ENCODE data around the gene RHOF. TPM values are rescaled to one million over a fixed set of nuclear protein-coding genes. Genes with fewer than 3 reads are reported as not detected.

Gene RHOF
- total and polyA plus RNA-seq, 2 of the 13 experiments (the other 11 are each of a cell fraction or from before 2014, with no cell fraction given) = 14.6 to 32.2 TPM

GRCh38 chr12:121786440-121786825 is 7.1 kb downstream of the RHOF start (continued):
- TF ChIP-seq KIAA2018 (CRISPR knock-in tag; IDR thresholded peaks at IDR 0.05; ENCODE audit: borderline replicate concordance) = no peak
- TF ChIP-seq ARID5B (CRISPR knock-in tag; IDR thresholded peaks at IDR 0.05) = 0 out of 2 replicates have a peak, but pooled peaks have one; percentile 25
- TF ChIP-seq NPAS2 (CRISPR knock-in tag; IDR thresholded peaks at IDR 0.05; ENCODE audit: borderline replicate concordance) = no peak
- no peak for TF ChIP-seq NFE2L2 (IDR thresholded peaks at IDR 0.05; ENCODE audit: low read length)
- TF ChIP-seq ZIK1 (CRISPR knock-in tag; IDR thresholded peaks at IDR 0.05; ENCODE audit: borderline replicate concordance, low read depth) = no peak
- TF ChIP-seq HOXA5 (CRISPR knock-in tag; IDR thresholded peaks at IDR 0.05) = no peak
- TF ChIP-seq TAF1 (CRISPR knock-in tag; IDR thresholded peaks at IDR 0.05) = no peak
- no peak for TF ChIP-seq SMAD9 (CRISPR knock-in tag; IDR thresholded peaks at IDR 0.05)
- no peak for TF ChIP-seq MEIS1 (CRISPR knock-in tag; IDR thresholded peaks at IDR 0.05; ENCODE audit: borderline replicate concordance)
- no peak for TF ChIP-seq SAFB2 (CRISPR knock-in tag; IDR thresholded peaks at IDR 0.05; ENCODE audit: borderline replicate concordance, low read depth)
- TF ChIP-seq CBFB (CRISPR knock-in tag; IDR thresholded peaks at IDR 0.05) = no peak
- no peak for TF ChIP-seq SP5 (CRISPR knock-in tag; IDR thresholded peaks at IDR 0.05; ENCODE audit: borderline replicate concordance, low read depth)
- no peak for TF ChIP-seq CHD2 (IDR thresholded peaks at IDR 0.05; ENCODE audit: low read depth, low read length)
- no peak for TF ChIP-seq MTF2 (CRISPR knock-in tag; IDR thresholded peaks at IDR 0.05; ENCODE audit: borderline replicate concordance)
- no peak for TF ChIP-seq GTF3A (CRISPR knock-in tag; conservative IDR thresholded peaks at IDR 0.05)
- 0 out of 2 replicates have a peak, but pooled peaks have one; percentile 53 for TF ChIP-seq ZNF264 (CRISPR knock-in tag; IDR thresholded peaks at IDR 0.05)
- TF ChIP-seq ZNF501 (CRISPR knock-in tag; IDR thresholded peaks at IDR 0.05) = no peak
- no peak for TF ChIP-seq ZNF607 (CRISPR knock-in tag; IDR thresholded peaks at IDR 0.05; ENCODE audit: borderline replicate concordance)

Measured in HepG2 (cell line).